Measurements from ENCODE around the gene FAM78B. TPM values are rescaled to one million over a fixed set of nuclear protein-coding genes. Genes with fewer than 3 reads are reported as not detected.

The FAM78B gene
- total RNA-seq, 1 experiment from 2014 or later: 0.26 TPM

GRCh38 chr1:166121010-166121409, 45.8 kb downstream of the FAM78B start:
- Histone ChIP-seq H3K79me2 (ENCODE audit: low read length) (no peaks in the 10 kb centered on the region), H4K20me1 (ENCODE audit: low read length) (no peaks in the 10 kb centered on the region), H3K4me3 (ENCODE audit: low read length) (no peak overlapping the region), H3K4me1 (ENCODE audit: insufficient read depth, low read length) (no peaks in the 10 kb centered on the region), H3K27ac (ENCODE audit: low read length) (no peak overlapping the region), H3K9me3 (ENCODE audit: low read length) (no peaks in the 10 kb centered on the region), H3K4me2 (ENCODE audit: low read length) (no peak overlapping the region), H3K9me2 (replicated peaks; ENCODE audit: low read length) (no peaks in the 10 kb centered on the region), H3F3A (ENCODE audit: low read length, unreplicated experiment) (no peaks in the 10 kb centered on the region), H3K36me3 (ENCODE audit: low read depth, low read length) (no peaks in the 10 kb centered on the region), H3K27me3 (ENCODE audit: low read length) (peaks cover 27% of the 10 kb centered on the region), H3K9ac (ENCODE audit: low read length) (no peak overlapping the region), H2AFZ (ENCODE audit: low read length) (no peak overlapping the region)
- ATAC-seq: no peak
- intact Hi-C loops (cut with micrococcal nuclease): no loop called here
- no peak for TF ChIP-seq EZH2phosphoT487 (IDR thresholded peaks at IDR 0.05; ENCODE audit: borderline replicate concordance, low read length)
- TF ChIP-seq EZH2 (IDR thresholded peaks at IDR 0.05; ENCODE audit: low read length, unreplicated experiment): no peak
- TF ChIP-seq CTCF (conservative IDR thresholded peaks at IDR 0.05; ENCODE audit: low read depth, low read length): no peak
- POLR2A ChIA-PET (ENCODE audit: unreplicated experiment): no interaction called here
- no TSS peak for BruUV-seq (replicated peaks)
- no peak for DNase-seq
- CTCF ChIA-PET: no interaction called here

- BruUV-seq (replicated peaks): no TSS peak
- intact Hi-C loops (cut with micrococcal nuclease): no loop called here
- Histone ChIP-seq H3K4me1 (ENCODE audit: insufficient read depth, low read length) (no peaks in the 10 kb centered on the region), H3K4me2 (ENCODE audit: low read length) (no peak overlapping the region), H3K79me2 (ENCODE audit: low read length) (no peaks in the 10 kb centered on the region), H4K20me1 (ENCODE audit: low read length) (no peaks in the 10 kb centered on the region), H2AFZ (ENCODE audit: low read length) (no peak overlapping the region), H3F3A (ENCODE audit: low read length, unreplicated experiment) (no peaks in the 10 kb centered on the region), H3K36me3 (ENCODE audit: low read depth, low read length) (no peaks in the 10 kb centered on the region), H3K9me2 (replicated peaks; ENCODE audit: low read length) (no peaks in the 10 kb centered on the region), H3K27me3 (ENCODE audit: low read length) (peaks cover 34% of the 10 kb centered on the region), H3K27ac (ENCODE audit: low read length) (no peak overlapping the region), H3K9ac (ENCODE audit: low read length) (no peak overlapping the region), H3K9me3 (ENCODE audit: low read length) (no peaks in the 10 kb centered on the region), H3K4me3 (ENCODE audit: low read length) (no peak overlapping the region)
- ChIA-PET POLR2A (ENCODE audit: unreplicated experiment) (no interaction called here), CTCF (no interaction called here)
- DNase-seq (no peak), ATAC-seq (no peak)
- TF ChIP-seq EZH2phosphoT487 (IDR thresholded peaks at IDR 0.05; ENCODE audit: borderline replicate concordance, low read length) (no peak), CTCF (conservative IDR thresholded peaks at IDR 0.05; ENCODE audit: low read depth, low read length) (no peak), EZH2 (IDR thresholded peaks at IDR 0.05; ENCODE audit: low read length, unreplicated experiment) (no peak)
Measured at GRCh38 chr1:166120281-166120680, 46.5 kb downstream of the FAM78B start.

GRCh38 chr1:166119471-166119965, 47.3 kb downstream of the FAM78B start:
- no peaks in the 10 kb centered on the region for H4K20me1 ChIP-seq (ENCODE audit: low read length)
- TF ChIP-seq EZH2phosphoT487 (IDR thresholded peaks at IDR 0.05; ENCODE audit: borderline replicate concordance, low read length) (no peak), CTCF (conservative IDR thresholded peaks at IDR 0.05; ENCODE audit: low read depth, low read length) (no peak), EZH2 (IDR thresholded peaks at IDR 0.05; ENCODE audit: low read length, unreplicated experiment) (no peak)
- ATAC-seq (no peak), DNase-seq (no peak)
- H3K36me3 ChIP-seq (ENCODE audit: low read depth, low read length): no peaks in the 10 kb centered on the region
- H2AFZ ChIP-seq (ENCODE audit: low read length): no peak overlapping the region
- ChIA-PET POLR2A (ENCODE audit: unreplicated experiment) (no interaction called here), CTCF (no interaction called here)
- H3K9ac ChIP-seq (ENCODE audit: low read length): no peak overlapping the region
- H3K4me3 ChIP-seq (ENCODE audit: low read length): no peak overlapping the region
- no TSS peak for BruUV-seq (replicated peaks)
- H3K27ac ChIP-seq (ENCODE audit: low read length): no peak overlapping the region
- no peak overlapping the region for H3K4me2 ChIP-seq (ENCODE audit: low read length)
- peaks cover 40% of the 10 kb centered on the region for H3K27me3 ChIP-seq (ENCODE audit: low read length)
- H3K9me3 ChIP-seq (ENCODE audit: low read length): no peaks in the 10 kb centered on the region
- H3K79me2 ChIP-seq (ENCODE audit: low read length): no peaks in the 10 kb centered on the region
- no peaks in the 10 kb centered on the region for H3K4me1 ChIP-seq (ENCODE audit: insufficient read depth, low read length)
- H3K9me2 ChIP-seq (replicated peaks; ENCODE audit: low read length): no peaks in the 10 kb centered on the region
- intact Hi-C loops (cut with micrococcal nuclease): no loop called here
- no peaks in the 10 kb centered on the region for H3F3A ChIP-seq (ENCODE audit: low read length, unreplicated experiment)
